SK-N-SH (cell line): ENCODE data around the gene TTC28. TPM values are rescaled to one million over a fixed set of nuclear protein-coding genes. Genes with fewer than 3 reads are reported as not detected.
"Not testable (repeated sequence)": the region's sequence is repeated elsewhere in the genome, so short reads cannot be mapped to it uniquely, and the experiment has no call there.

Experiments
- CTCF ChIA-PET: fragments of 300-600, 350-600 bp; formaldehyde crosslinking; extraction: SDS; loops from one replicate; lab custom pipeline; 2021; lab: Yijun Ruan, JAX
- POLR2A ChIA-PET: fragments of 350-600 bp; sonication (Branson Sonifier 250); formaldehyde crosslinking; extraction: SDS; loops from one replicate; lab custom pipeline; 2020; ENCODE audit warnings: antibody characterized with exemption, inconsistent platforms; lab: Yijun Ruan, JAX
- DNase-seq: peaks from one replicate; pipeline ENCODE4 v3.0.0; 2012
- H2AFZ ChIP-seq: fragments of 200-600 bp; sonication (generic); 2 replicates; pipeline ENCODE4 v1.8.1; 2016; ENCODE audit warnings: antibody characterized with exemption, mild to moderate bottlenecking, low read depth
- H3F3A ChIP-seq: fragments of 200-600 bp; sonication (generic); replicated peaks from 2 replicates; pipeline ENCODE3; 2016; ENCODE audit warnings: antibody characterized with exemption, mild to moderate bottlenecking; ENCODE audit not compliant: insufficient read depth
- H3K27ac ChIP-seq, 2 experiments: fragments of 200-500 bp in 1 of 2; fragments of 200-600 bp in 1 of 2; sonication (Bioruptor generic) in 1 of 2; sonication (generic), shearing (Covaris generic) in 1 of 2; 2 replicates each; pipeline versions ENCODE4 v1.5.1 to v1.6.1; 2014 to 2016; ENCODE audit warnings: low read depth in 2 of 2, inconsistent platforms in 1 of 2, low read length in 1 of 2, mild to moderate bottlenecking in 1 of 2, mixed read lengths in 1 of 2
- H3K27me3 ChIP-seq: fragments of 200-600 bp; sonication (generic), shearing (Covaris generic); 2 replicates; pipeline ENCODE4 v1.6.1; 2016; ENCODE audit warnings: mixed run types; ENCODE audit not compliant: insufficient read depth
- H3K36me3 ChIP-seq, 2 experiments: fragments of 200-500 bp in 1 of 2; fragments of 200-600 bp in 1 of 2; sonication (Bioruptor generic) in 1 of 2; sonication (generic) in 1 of 2; replicated peaks in 1 of 2; 2 replicates each; pipeline versions ENCODE3 to v1.5.1; 2014 to 2016; ENCODE audit warnings: low read length in 1 of 2, mild to moderate bottlenecking in 1 of 2; ENCODE audit not compliant: insufficient read depth in 2 of 2, control insufficient read depth in 1 of 2
- H3K4me1 ChIP-seq, 2 experiments: fragments of 200-500 bp in 1 of 2; fragments of 200-600 bp in 1 of 2; sonication (Bioruptor generic) in 1 of 2; sonication (generic), shearing (Covaris generic) in 1 of 2; 2 replicates each; pipeline versions ENCODE4 v1.5.1 to v1.6.1; 2014 to 2016; ENCODE audit warnings: low read depth in 1 of 2, low read length in 1 of 2, mixed run types in 1 of 2; ENCODE audit not compliant: insufficient read depth in 2 of 2, control insufficient read depth in 1 of 2
- H3K4me2 ChIP-seq: fragments of 200-600 bp; sonication (generic), shearing (Covaris generic); 2 replicates; pipeline ENCODE4 v1.6.1; 2017; ENCODE audit warnings: mixed run types
- H3K4me3 ChIP-seq, 2 experiments: fragments of 200-500 bp in 1 of 2; fragments of 200-600 bp in 1 of 2; sonication (Bioruptor generic) in 1 of 2; sonication (generic), shearing (Covaris generic) in 1 of 2; 2 replicates each; pipeline versions ENCODE4 v1.5.1 to v1.8.1; 2014 to 2016; ENCODE audit warnings: low read depth in 2 of 2, inconsistent platforms in 1 of 2, low read length in 1 of 2, mild to moderate bottlenecking in 1 of 2, mixed read lengths in 1 of 2, moderate library complexity in 1 of 2
- H3K79me2 ChIP-seq: fragments of 200-600 bp; sonication (generic); 2 replicates; pipeline ENCODE4 v1.8.1; 2017; ENCODE audit warnings: mild to moderate bottlenecking; ENCODE audit not compliant: insufficient read depth
- H3K9ac ChIP-seq: fragments of 200-600 bp; sonication (generic); 2 replicates; pipeline ENCODE4 v1.6.1; 2017; ENCODE audit warnings: mixed run types
- H3K9me2 ChIP-seq: fragments of 200-600 bp; sonication (generic); 2 replicates; pipeline ENCODE4 v1.6.1; 2017; ENCODE audit warnings: mixed run types
- H3K9me3 ChIP-seq: fragments of 200-600 bp; sonication (generic); 2 replicates; pipeline ENCODE4 v1.6.1; 2017; ENCODE audit warnings: mixed run types, mild to moderate bottlenecking, moderate library complexity
- H4K20me1 ChIP-seq: fragments of 200-600 bp; sonication (generic); 2 replicates; pipeline ENCODE4 v1.6.1; 2017; ENCODE audit warnings: mild to moderate bottlenecking, mixed run types; ENCODE audit not compliant: insufficient read depth
- CHD2 ChIP-seq: fragments of 150-350 bp; IDR thresholded peaks from 2 replicates; pipeline ENCODE4 v1.6.1; 2018; ENCODE audit warnings: low read length; ENCODE audit not compliant: partially characterized antibody
- ELF1 ChIP-seq: IDR thresholded peaks from 2 replicates; pipeline ENCODE4 v1.4.0; 2012
- EP300 ChIP-seq, 2 experiments: IDR thresholded peaks; 2 replicates each; pipeline versions ENCODE4 v1.4.0 to v1.6.1; 2012; ENCODE audit warnings: borderline replicate concordance in 1 of 2, low read depth in 1 of 2, low read length in 1 of 2
- FOXJ3 ChIP-seq: sonication (generic); formaldehyde crosslinking; IDR thresholded peaks from 2 replicates; pipeline ENCODE4 v1.5.1; 2020; ENCODE audit warnings: mild to moderate bottlenecking, missing genetic modification reagents
- GABPA ChIP-seq: IDR thresholded peaks from 2 replicates; pipeline ENCODE4 v1.4.0; 2012; ENCODE audit warnings: low read depth, mild to moderate bottlenecking
- GATA2 ChIP-seq: sonication (generic); formaldehyde crosslinking; IDR thresholded peaks from 2 replicates; pipeline ENCODE4 v1.5.0; 2020; ENCODE audit warnings: mild to moderate bottlenecking, missing genetic modification reagents
- MEF2A ChIP-seq: IDR thresholded peaks from 2 replicates; pipeline ENCODE4 v1.4.0; 2012; ENCODE audit warnings: low read depth, borderline replicate concordance
- MXI1 ChIP-seq: IDR thresholded peaks from 2 replicates; pipeline ENCODE4 v1.6.1; 2012; ENCODE audit warnings: mild to moderate bottlenecking, low read depth, low read length, improper control_type of control experiment
- NRF1 ChIP-seq: IDR thresholded peaks from 2 replicates; pipeline ENCODE4 v1.6.1; 2012; ENCODE audit warnings: low read depth, mild to moderate bottlenecking, low read length
- RAD21 ChIP-seq: IDR thresholded peaks from 2 replicates; pipeline ENCODE4 v1.6.1; 2012; ENCODE audit warnings: mild to moderate bottlenecking, low read length
- RCOR1 ChIP-seq: fragments of 150-350 bp; IDR thresholded peaks from 2 replicates; pipeline ENCODE4 v1.6.1; 2017; ENCODE audit warnings: antibody characterized with exemption, low read length
- RXRA ChIP-seq: IDR thresholded peaks from 2 replicates; pipeline ENCODE4 v1.4.0; 2012; ENCODE audit warnings: low read depth, mild to moderate bottlenecking, borderline replicate concordance
- SMC3 ChIP-seq: IDR thresholded peaks from 2 replicates; pipeline ENCODE4 v1.6.1; 2012; ENCODE audit warnings: low read depth, low read length, improper control_type of control experiment
- TCF12 ChIP-seq: IDR thresholded peaks from 2 replicates; pipeline ENCODE4 v1.4.0; 2012
- TEAD4 ChIP-seq: IDR thresholded peaks from 2 replicates; pipeline ENCODE4 v1.4.0; 2012; ENCODE audit warnings: mild to moderate bottlenecking, borderline replicate concordance; ENCODE audit not compliant: insufficient read depth
- WGBS: methylation state at CpG from one replicate; pipeline ENCODE4 v1.1.6; 2017; ENCODE audit warnings: low lambda C conversion rate; 5-methylcytosine and 5-hydroxymethylcytosine counted together
- polyA plus RNA-seq, 3 experiments: library from polyadenylated mRNA; depleted of rRNA; stranded (reverse); fragments of >200 nt; gene quantifications; 2 replicates each; pipeline ENCODE4 v1.2.3, GENCODE V29; 2012
- TF ChIP-seq, protein P1 (sequence below): IDR thresholded peaks from 2 replicates; pipeline ENCODE4 v1.4.0; 2012; ENCODE audit warnings: low read depth, borderline replicate concordance
- TF ChIP-seq, protein P2 (sequence below): IDR thresholded peaks from 2 replicates; pipeline ENCODE4 v1.4.0; 2012; ENCODE audit warnings: low read depth

Gene TTC28
- polyA plus RNA-seq, 1 of the 3 experiments (the other 2 are of a cell fraction): 5.9 TPM

- TF ChIP-seq MXI1 (peak; percentile 43; the same call in 1 of the 2 replicates), GATA2 (CRISPR knock-in tag) (peak; percentile 80), TCF12 (no peak), RCOR1 (peak; percentile 74), EP300 (IDR thresholded peaks at IDR 0.05; ENCODE audit: borderline replicate concordance in 1 of 2, low read depth in 1 of 2, low read length in 1 of 2) (peak in 1 of 2 experiments; percentile 89; a peak in 2 of 4 replicates), RXRA (no peak), NRF1 (no peak), GABPA (no peak), CHD2 (peak; percentile 33), ELF1 (no peak), TEAD4 (no peak)
Observed at GRCh38 chr22:28538922-28539321, 140.7 kb downstream of the TTC28 start (continued).

DNA sequence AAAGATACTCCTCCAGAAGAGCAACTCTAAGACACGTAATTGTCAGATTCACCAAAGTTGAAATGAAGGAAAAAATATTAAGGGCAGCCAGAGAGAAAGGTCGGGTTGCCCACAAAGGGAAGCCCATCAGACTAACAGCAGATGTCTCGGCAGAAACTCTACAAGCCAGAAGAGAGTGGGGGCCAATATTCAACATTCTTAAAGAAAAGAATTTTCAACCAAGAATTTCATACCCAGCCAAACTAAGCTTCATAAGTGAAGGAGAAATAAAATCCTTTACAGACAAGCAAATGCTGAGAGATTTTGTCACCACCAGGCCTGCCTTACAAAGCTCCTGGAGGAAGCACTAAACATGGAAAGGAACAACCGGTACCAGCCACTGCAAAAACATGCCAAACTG is 149.1 kb downstream of the TTC28 start:
- WGBS: 73% methylated on average over 4 of the region's 4 CpGs
- H3K9me3 ChIP-seq, H3K9ac ChIP-seq, H3K4me2 ChIP-seq, H3K9me2 ChIP-seq, H3K4me1 ChIP-seq, H3K79me2 ChIP-seq, H3K4me3 ChIP-seq, H4K20me1 ChIP-seq, H3F3A ChIP-seq, H3K27ac ChIP-seq, DNase-seq, H3K27me3 ChIP-seq, H2AFZ ChIP-seq, POLR2A ChIA-PET: not testable (repeated sequence)
- CTCF ChIA-PET: interaction anchor here (1.0 kb wide), 1 partner anchor 13 kb away, joined by 3 read pairs; no protein-coding TSS in a partner anchor
- H3K36me3 ChIP-seq: peaks cover 0 to 12% of the 10 kb centered on the region in 2 experiments

DNA sequence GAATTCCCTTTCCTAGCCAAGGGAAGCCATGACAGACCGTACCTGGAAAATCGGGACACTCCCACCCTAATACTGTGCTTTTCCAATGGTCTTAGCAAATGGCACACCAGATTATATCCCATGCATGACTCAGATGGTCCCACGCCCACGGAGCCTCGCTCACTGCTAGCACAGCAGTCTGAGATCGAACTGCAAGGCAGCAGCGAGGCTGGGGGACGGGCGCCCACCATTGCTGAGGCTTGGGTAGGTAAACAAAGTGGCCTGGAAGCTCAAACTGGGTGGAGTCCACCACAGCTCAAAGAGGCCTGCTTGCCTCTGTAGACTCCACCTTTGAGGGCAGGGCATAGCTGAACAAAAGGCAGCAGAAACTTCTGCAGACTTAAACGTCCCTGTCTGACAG is 150.5 kb downstream of the TTC28 start:
- DNase-seq: not testable (repeated sequence)

GRCh38 chr22:28521451-28521850 is 158.2 kb downstream of the TTC28 start:
- no peak overlapping the region for H3K4me3 ChIP-seq
- 90% methylated on average over 3 of the region's 3 CpGs for WGBS
- DNase-seq: no peak
- no peaks in the 10 kb centered on the region for H3K9me3 ChIP-seq
- no peak overlapping the region for H3K9ac ChIP-seq
- no peak overlapping the region for H3K27ac ChIP-seq
- no peak overlapping the region for H2AFZ ChIP-seq
- H4K20me1 ChIP-seq: no peaks in the 10 kb centered on the region
- H3K9me2 ChIP-seq: no peaks in the 10 kb centered on the region
- no peaks in the 10 kb centered on the region for H3F3A ChIP-seq
- no peak overlapping the region for H3K4me2 ChIP-seq
- POLR2A ChIA-PET: no interaction called here
- TF ChIP-seq FOXJ3 (CRISPR knock-in tag) (no peak), MEF2A (no peak), SMC3 (no peak), CHD2 (no peak), RAD21 (no peak)
- TF ChIP-seq, protein P1, sequence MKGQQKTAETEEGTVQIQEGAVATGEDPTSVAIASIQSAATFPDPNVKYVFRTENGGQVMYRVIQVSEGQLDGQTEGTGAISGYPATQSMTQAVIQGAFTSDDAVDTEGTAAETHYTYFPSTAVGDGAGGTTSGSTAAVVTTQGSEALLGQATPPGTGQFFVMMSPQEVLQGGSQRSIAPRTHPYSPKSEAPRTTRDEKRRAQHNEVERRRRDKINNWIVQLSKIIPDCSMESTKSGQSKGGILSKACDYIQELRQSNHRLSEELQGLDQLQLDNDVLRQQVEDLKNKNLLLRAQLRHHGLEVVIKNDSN: no peak
- TF ChIP-seq, protein P2, sequence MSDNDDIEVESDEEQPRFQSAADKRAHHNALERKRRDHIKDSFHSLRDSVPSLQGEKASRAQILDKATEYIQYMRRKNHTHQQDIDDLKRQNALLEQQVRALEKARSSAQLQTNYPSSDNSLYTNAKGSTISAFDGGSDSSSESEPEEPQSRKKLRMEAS: no peak
- TF ChIP-seq, all 33 proteins: peak for 0
- peaks cover 0 to 2% of the 10 kb centered on the region in 2 experiments; a peak in 1 of 4 replicates for H3K4me1 ChIP-seq
- no peaks in the 10 kb centered on the region for H3K79me2 ChIP-seq
- H3K36me3 ChIP-seq: no peaks in the 10 kb centered on the region
- CTCF ChIA-PET: interaction anchor here (0.7 to 1.2 kb wide), 3 partner anchors 31 to 408 kb away, joined by 3 read pairs; no protein-coding TSS in a partner anchor
- no peaks in the 10 kb centered on the region for H3K27me3 ChIP-seq

More for the DNA sequence above, 150.5 kb downstream of the TTC28 start:
- WGBS: no CpG with 5 or more reads among the region's 10 CpGs
- H3K9me3 ChIP-seq, POLR2A ChIA-PET, H3K27ac ChIP-seq, H2AFZ ChIP-seq, H3K79me2 ChIP-seq, H3K4me1 ChIP-seq, H3K27me3 ChIP-seq, H4K20me1 ChIP-seq, H3K4me3 ChIP-seq, H3K9ac ChIP-seq, H3K4me2 ChIP-seq, H3K36me3 ChIP-seq, H3K9me2 ChIP-seq, CTCF ChIA-PET, H3F3A ChIP-seq: not testable (repeated sequence)
